H1 (cell line): ENCODE measurements around the gene SPIRE1. TPM values are rescaled to one million over a fixed set of nuclear protein-coding genes. Genes with fewer than 3 reads are reported as not detected.
A peak's percentile ranks its signal among the peaks of the same experiment; 100 is the strongest.

Experiments
- CTCF ChIA-PET: fragments of 300-600 bp; sonication (Branson Sonifier 250); formaldehyde crosslinking; loops from one replicate; lab custom pipeline; 2021; ENCODE audit not compliant: partially characterized antibody; lab: Charles Lee
- POLR2A ChIA-PET: fragments of 300-600 bp; sonication (Branson Sonifier 250); formaldehyde crosslinking; loops from one replicate; lab custom pipeline; 2021; ENCODE audit warnings: inconsistent platforms; ENCODE audit not compliant: partially characterized antibody; lab: Charles Lee
- DNase-seq, 2 experiments: peaks; one replicate each; pipeline versions ENCODE4 v3.0.0 to v3.0.0-alpha.2; 2010 to 2022; ENCODE audit warnings: low spot score in 2 of 2, low read depth in 1 of 2, mixed read lengths in 1 of 2
- FAIRE-seq: peaks from 2 replicates; lab custom pipeline; 2011; peaks lifted over from hg19 to GRCh38; lab: Jason Lieb, UNC
- H2AFZ ChIP-seq: 2 replicates; pipeline ENCODE4 v1.8.1; 2012; ENCODE audit warnings: low read length, inconsistent platforms
- H2AK5ac ChIP-seq: 2 replicates; pipeline ENCODE4 v1.6.1; 2013; ENCODE audit warnings: low read depth, low read length
- H2BK120ac ChIP-seq: replicated peaks from 2 replicates; pipeline ENCODE3; 2013; ENCODE audit warnings: low read depth, low read length, inconsistent platforms
- H2BK12ac ChIP-seq: 2 replicates; pipeline ENCODE4 v1.6.1; 2013; ENCODE audit warnings: low read depth, low read length
- H2BK15ac ChIP-seq: 2 replicates; pipeline ENCODE4 v1.6.1; 2013; ENCODE audit warnings: low read length
- H2BK20ac ChIP-seq: 2 replicates; pipeline ENCODE4 v1.6.1; 2013; ENCODE audit warnings: low read length
- H2BK5ac ChIP-seq: 2 replicates; pipeline ENCODE4 v1.6.1; 2013; ENCODE audit warnings: low read depth, low read length
- H3K14ac ChIP-seq: 2 replicates; pipeline ENCODE4 v1.6.1; 2013; ENCODE audit warnings: inconsistent platforms; ENCODE audit not compliant: insufficient read length
- H3K18ac ChIP-seq: 2 replicates; pipeline ENCODE4 v1.6.1; 2013; ENCODE audit warnings: low read length; ENCODE audit errors: extremely low read depth
- H3K23ac ChIP-seq: 2 replicates; pipeline ENCODE4 v1.6.1; 2013; ENCODE audit warnings: inconsistent platforms; ENCODE audit not compliant: insufficient read length
- H3K23me2 ChIP-seq: 2 replicates; pipeline ENCODE4 v1.6.1; 2013; ENCODE audit warnings: low read depth, low read length
- H3K27ac ChIP-seq: 2 replicates; pipeline ENCODE4 v1.6.1; 2011; ENCODE audit warnings: low read depth, low read length, inconsistent platforms
- H3K27me3 ChIP-seq, 4 experiments: replicated peaks in 1 of 4; 1 replicate in 1 of 4; 2 replicates in 3 of 4; pipeline versions ENCODE4 v1.6.1 to v1.8.1; 2011 to 2013; ENCODE audit warnings: low read length in 3 of 4, mild to moderate bottlenecking in 3 of 4, inconsistent platforms in 2 of 4, mixed read lengths in 2 of 4, moderate library complexity in 1 of 4; ENCODE audit not compliant: control insufficient read depth in 3 of 4, insufficient read depth in 3 of 4; ENCODE audit errors: extremely low read depth in 1 of 4
- H3K36me3 ChIP-seq, 4 experiments: 2 replicates each; pipeline versions ENCODE4 v1.6.1 to v1.8.1; 2011 to 2013; ENCODE audit warnings: mild to moderate bottlenecking in 4 of 4, low read length in 3 of 4, moderate library complexity in 2 of 4, control low read depth in 1 of 4, inconsistent platforms in 1 of 4; ENCODE audit not compliant: insufficient read depth in 4 of 4, control insufficient read depth in 2 of 4
- H3K4ac ChIP-seq: replicated peaks from 2 replicates; pipeline ENCODE3; 2013; ENCODE audit warnings: low read length, low read depth, mixed read lengths, inconsistent platforms; ENCODE audit not compliant: insufficient read length
- H3K4me1 ChIP-seq, 4 experiments: replicated peaks in 1 of 4; 1 replicate in 1 of 4; 2 replicates in 3 of 4; pipeline versions ENCODE4 v1.6.1 to v1.8.1; 2011 to 2013; ENCODE audit warnings: low read length in 3 of 4, inconsistent platforms in 2 of 4, mixed read lengths in 1 of 4; ENCODE audit not compliant: insufficient read depth in 4 of 4, control insufficient read depth in 3 of 4
- H3K4me2 ChIP-seq, 2 experiments: 2 replicates each; pipeline versions ENCODE4 v1.6.1 to v1.8.1; 2011 to 2013; ENCODE audit warnings: low read depth in 2 of 2, low read length in 2 of 2, control low read depth in 1 of 2, inconsistent platforms in 1 of 2, mild to moderate bottlenecking in 1 of 2; ENCODE audit not compliant: insufficient read depth in 1 of 2
- H3K4me3 ChIP-seq, 4 experiments: fragments of 200-600, 300-600 bp in 1 of 4; sonication (generic), shearing (Covaris generic), sonication (Bioruptor Twin) in 1 of 4; 2 replicates each; pipeline versions ENCODE4 v1.5.1 to v1.8.1; 2011 to 2016; ENCODE audit warnings: low read length in 4 of 4, low read depth in 3 of 4, control low read depth in 2 of 4, inconsistent platforms in 2 of 4, mild to moderate bottlenecking in 2 of 4, mixed read lengths in 1 of 4, moderate library complexity in 1 of 4; ENCODE audit not compliant: insufficient read depth in 2 of 4; ENCODE audit errors: extremely low read depth in 1 of 4
- H3K56ac ChIP-seq: replicated peaks from 2 replicates; pipeline ENCODE3; 2013; ENCODE audit warnings: low read depth, mild to moderate bottlenecking, mixed read lengths, low read length, inconsistent platforms; ENCODE audit not compliant: insufficient read length
- H3K79me1 ChIP-seq: 2 replicates; pipeline ENCODE4 v1.6.1; 2013; ENCODE audit warnings: low read depth, low read length, control low read depth
- H3K79me2 ChIP-seq, 2 experiments: 2 replicates each; pipeline versions ENCODE4 v1.6.1 to v1.8.1; 2012 to 2013; ENCODE audit warnings: low read length in 2 of 2, mild to moderate bottlenecking in 2 of 2, inconsistent platforms in 1 of 2; ENCODE audit not compliant: insufficient read depth in 2 of 2, control insufficient read depth in 1 of 2
- H3K9ac ChIP-seq, 4 experiments: replicated peaks in 1 of 4; 1 replicate in 1 of 4; 2 replicates in 3 of 4; pipeline versions ENCODE4 v1.6.1 to v1.8.1; 2011 to 2013; ENCODE audit warnings: low read depth in 3 of 4, low read length in 3 of 4, control low read depth in 2 of 4, mild to moderate bottlenecking in 2 of 4, moderate library complexity in 2 of 4, inconsistent platforms in 1 of 4; ENCODE audit errors: extremely low read depth in 1 of 4
- H3K9me3 ChIP-seq, 2 experiments: 2 replicates each; pipeline versions ENCODE4 v1.6.1 to v1.8.1; 2012 to 2013; ENCODE audit warnings: mild to moderate bottlenecking in 2 of 2, moderate library complexity in 2 of 2, control low read depth in 1 of 2, inconsistent platforms in 1 of 2, low read depth in 1 of 2, low read length in 1 of 2, mixed read lengths in 1 of 2; ENCODE audit not compliant: insufficient read depth in 2 of 2
- H4K20me1 ChIP-seq, 2 experiments: replicated peaks in 1 of 2; 2 replicates each; pipeline versions ENCODE3 to v1.8.1; 2011 to 2013; ENCODE audit warnings: inconsistent platforms in 2 of 2, low read length in 2 of 2, mild to moderate bottlenecking in 1 of 2; ENCODE audit not compliant: insufficient read depth in 2 of 2, control insufficient read depth in 1 of 2
- H4K5ac ChIP-seq: 2 replicates; pipeline ENCODE4 v1.6.1; 2013; ENCODE audit warnings: low read length, low read depth, mixed read lengths, inconsistent platforms; ENCODE audit not compliant: insufficient read length
- H4K8ac ChIP-seq: 2 replicates; pipeline ENCODE4 v1.8.0; 2013; ENCODE audit warnings: mild to moderate bottlenecking, moderate library complexity, low read length, inconsistent platforms; ENCODE audit not compliant: insufficient read depth; ENCODE audit errors: extremely low read depth
- H4K91ac ChIP-seq: replicated peaks from 2 replicates; pipeline ENCODE3; 2013; ENCODE audit warnings: low read length, mixed read lengths, inconsistent platforms; ENCODE audit not compliant: insufficient read length
- BRCA1 ChIP-seq: IDR thresholded peaks from 2 replicates; pipeline ENCODE4 v1.6.1; 2012; ENCODE audit warnings: low read depth, low read length, improper control_type of control experiment
- KDM5A ChIP-seq: fragments of 200-600 bp; IDR thresholded peaks from 2 replicates; pipeline ENCODE4 v1.7.1; 2012; ENCODE audit warnings: mild to moderate bottlenecking, low read length, inconsistent platforms, mixed read lengths
- MAFK ChIP-seq: IDR thresholded peaks from 2 replicates; pipeline ENCODE4 v1.6.1; 2012; ENCODE audit warnings: low read depth, mild to moderate bottlenecking, improper control_type of control experiment, low read length
- SP4 ChIP-seq: IDR thresholded peaks from 2 replicates; pipeline ENCODE4 v1.6.1; 2012; ENCODE audit warnings: low read length, inconsistent platforms
- WGBS, 2 experiments: shearing (Covaris generic) in 1 of 2; methylation state at CpG; one replicate each; pipeline versions ENCODE4 v1.1.6 to v1.1.7; 2013 to 2015; ENCODE audit warnings: low lambda C conversion rate in 2 of 2, mixed read lengths in 2 of 2, inconsistent platforms in 1 of 2, low coverage in 1 of 2, missing lambda C conversion rate in 1 of 2; ENCODE audit not compliant: insufficient replicate concordance in 2 of 2, insufficient coverage in 1 of 2, insufficient read length in 1 of 2; ENCODE audit errors: extremely low coverage in 1 of 2, missing lambda C conversion rate in 1 of 2; 5-methylcytosine and 5-hydroxymethylcytosine counted together
- polyA plus RNA-seq, 7 experiments: library from polyadenylated mRNA; depleted of rRNA in 3 of 7; stranded (reverse) in 5 of 7; unstranded in 2 of 7; fragments of >200 nt in 5 of 7; fragments of 200-250 nt in 2 of 7; gene quantifications; 1 replicate in 5 of 7; 2 replicates in 1 of 7; 4 replicates in 1 of 7; pipeline versions ENCODE4 v1.2.1 to v1.2.3, GENCODE V29; 2011 to 2013; ENCODE audit warnings: missing spikeins in 2 of 7, mixed read lengths in 2 of 7
- total RNA-seq: library from RNA; stranded (reverse); fragmentation: NEBNext Ultra II Directional; extraction: Animal tissue kit (Norgen Biotek cat#: 25700); gene quantifications from 2 replicates; pipeline ENCODE4 v1.2.1, GENCODE V29; 2021

Gene SPIRE1
- total and polyA plus RNA-seq, 2 of the 8 experiments (the other 6 are each of a cell fraction or from before 2014, with no cell fraction given), result 6.0 to 21.5 TPM

- Histone ChIP-seq H3K23me2 (no peaks in the 10 kb centered on the region), H3K9ac (no peak overlapping the region), H3K36me3 (0 out of 8 replicates have a peak, but pooled peaks cover 0 to 3% (median 0%) of the 10 kb centered on the region in 4 experiments), H3K9me3 (no peaks in the 10 kb centered on the region), H3K4me2 (no peak overlapping the region), H3K4me1 (peaks cover 0 to 5% (median 2%) of the 10 kb centered on the region in 4 experiments; a peak in 4 of 7 replicates), H3K23ac (no peak overlapping the region), H3K4ac (no peak overlapping the region), H2BK12ac (no peak overlapping the region), H3K79me2 (peaks cover 0 to 49% of the 10 kb centered on the region in 2 experiments; a peak in 2 of 4 replicates), H3K27ac (no peak overlapping the region), H4K20me1 (peaks cover 0 to 1% of the 10 kb centered on the region in 2 experiments), H2BK5ac (peak overlapping the region; percentile 14; the same call in 1 of the 2 replicates), H2AFZ (no peak overlapping the region), H3K14ac (no peak overlapping the region), H2AK5ac (0 out of 2 replicates have a peak overlapping the region, but pooled peaks have one; percentile 32), H4K91ac (no peak overlapping the region), H3K18ac (no peak overlapping the region), H3K56ac (no peak overlapping the region), H3K79me1 (no peaks in the 10 kb centered on the region), H4K8ac (no peak overlapping the region), H2BK15ac (0 out of 2 replicates have a peak overlapping the region, but pooled peaks have one; percentile 32), H2BK20ac (no peak overlapping the region), H3K4me3 (no peak overlapping the region), H2BK120ac (no peak overlapping the region), H4K5ac (no peak overlapping the region), H3K27me3 (peaks cover 0 to 12% (median 5%) of the 10 kb centered on the region in 4 experiments; a peak in 5 of 7 replicates)
- no peak for DNase-seq
- POLR2A ChIA-PET, result interaction anchor here (0.6 kb wide), 2 partner anchors 28 to 51 kb away, joined by 3 to 4 read pairs; no protein-coding TSS in a partner anchor
- TF ChIP-seq KDM5A, result no peak
- no peak for TF ChIP-seq BRCA1
- 0 out of 2 replicates have a peak, but pooled peaks have one; percentile 8 for TF ChIP-seq MAFK
- TF ChIP-seq SP4, result no peak
- CTCF ChIA-PET, result interaction anchor here (0.5 to 1.5 kb wide), 3 partner anchors 9 to 262 kb away, joined by 3 to 4 read pairs (median 3); no protein-coding TSS in a partner anchor
- FAIRE-seq, result no peak
- 81% methylated on average over 3 of the region's 3 CpGs; no CpG with 5 or more reads in 1 of the 2 experiments for WGBS, 2 experiments
These were observed 5.0 kb downstream of the SPIRE1 start for GRCh38 chr18:12652861-12653401.
